Keratinocyte (primary cell): ENCODE data around the gene CDC42EP4. TPM values are rescaled to one million over a fixed set of nuclear protein-coding genes. Genes with fewer than 3 reads are reported as not detected.

Experiments used
- DNase-seq: peaks from one replicate; pipeline ENCODE4 v3.0.0-alpha.2; 2011; ENCODE audit warnings: low read depth, missing footprints, low spot score
- FAIRE-seq: peaks from 2 replicates; lab custom pipeline; 2011; peaks lifted over from hg19 to GRCh38; lab: Jason Lieb, UNC
- H2AFZ ChIP-seq: 2 replicates; pipeline ENCODE4 v1.6.0; 2012; ENCODE audit warnings: low read length, control low read depth, inconsistent platforms; ENCODE audit not compliant: control insufficient read depth
- H3K27ac ChIP-seq: 2 replicates; pipeline ENCODE4 v1.5.1; 2011; ENCODE audit warnings: low read length; ENCODE audit not compliant: control insufficient read depth, insufficient read depth
- H3K27me3 ChIP-seq: 3 replicates; pipeline ENCODE4 v1.6.0; 2011; ENCODE audit warnings: low read length; ENCODE audit not compliant: control insufficient read depth, insufficient read depth; ENCODE audit errors: extremely low read depth
- H3K36me3 ChIP-seq, 2 experiments: 2 replicates in 1 of 2; 3 replicates in 1 of 2; pipeline ENCODE4 v1.5.1; 2011; ENCODE audit warnings: low read length in 2 of 2, mild to moderate bottlenecking in 1 of 2; ENCODE audit not compliant: control insufficient read depth in 2 of 2, insufficient read depth in 2 of 2; ENCODE audit errors: extremely low read depth in 1 of 2
- H3K4me1 ChIP-seq: 3 replicates; pipeline ENCODE4 v1.5.1; 2011; ENCODE audit warnings: low read length; ENCODE audit not compliant: control insufficient read depth, insufficient read depth; ENCODE audit errors: extremely low read depth
- H3K4me2 ChIP-seq: 3 replicates; pipeline ENCODE4 v1.6.0; 2011; ENCODE audit warnings: low read depth, low read length; ENCODE audit not compliant: control insufficient read depth, insufficient read depth; ENCODE audit errors: extremely low read depth
- H3K4me3 ChIP-seq, 3 experiments: fragments of 200-600 bp in 1 of 3; sonication (generic) in 1 of 3; 2 replicates in 2 of 3; 3 replicates in 1 of 3; pipeline ENCODE4 v1.5.1; 2011 to 2016; ENCODE audit warnings: low read length in 3 of 3, mild to moderate bottlenecking in 3 of 3, control low read depth in 2 of 3, inconsistent platforms in 1 of 3, low read depth in 1 of 3, mixed read lengths in 1 of 3, mixed run types in 1 of 3, moderate library complexity in 1 of 3; ENCODE audit not compliant: control insufficient read depth in 2 of 3, insufficient read depth in 2 of 3; ENCODE audit errors: extremely low read depth in 1 of 3
- H3K79me2 ChIP-seq: 2 replicates; pipeline ENCODE4 v1.6.0; 2012; ENCODE audit warnings: low read length; ENCODE audit not compliant: control insufficient read depth, insufficient read depth
- H3K9ac ChIP-seq: 3 replicates; pipeline ENCODE4 v1.6.0; 2011; ENCODE audit warnings: low read length; ENCODE audit not compliant: control insufficient read depth, insufficient read depth; ENCODE audit errors: extremely low read depth
- H3K9me1 ChIP-seq: 3 replicates; pipeline ENCODE4 v1.6.0; 2011; ENCODE audit warnings: low read length; ENCODE audit not compliant: control insufficient read depth, insufficient read depth; ENCODE audit errors: extremely low read depth
- H3K9me3 ChIP-seq: 2 replicates; pipeline ENCODE4 v1.5.1; 2012; ENCODE audit warnings: low read depth, low read length; ENCODE audit not compliant: control insufficient read depth
- H4K20me1 ChIP-seq: 3 replicates; pipeline ENCODE4 v1.6.0; 2011; ENCODE audit warnings: low read length; ENCODE audit not compliant: control insufficient read depth, insufficient read depth; ENCODE audit errors: extremely low read depth
- EZH2 ChIP-seq: IDR thresholded peaks from one replicate; pipeline ENCODE4 v1.6.1; 2012; ENCODE audit warnings: inconsistent platforms, mild to moderate bottlenecking, low read length, moderate library complexity
- dilution Hi-C: fragments of 300-500 bp; cut with MboI; formaldehyde crosslinking; loops from one replicate; pipeline ENCODE4 v1.7.0; 2020; ENCODE audit warnings: low sequenced_read_pairs; ENCODE audit not compliant: extremely low pct_ligation_motif_present
- polyA plus RNA-seq, 5 experiments: library from polyadenylated mRNA; depleted of rRNA in 3 of 5; stranded (reverse) in 3 of 5; stranded (forward) in 1 of 5; unstranded in 1 of 5; fragments of >200 nt; gene quantifications; 1 replicate in 1 of 5; 2 replicates in 3 of 5; 3 replicates in 1 of 5; pipeline versions ENCODE4 v1.2.1 to v1.2.3, GENCODE V29; 2011 to 2012; ENCODE audit warnings: missing spikeins in 2 of 5, low read depth in 1 of 5, low replicate concordance in 1 of 5
- TF ChIP-seq, protein P1 (sequence below), 3 experiments: IDR thresholded peaks in 1 of 3; conservative IDR thresholded peaks in 1 of 3; optimal IDR thresholded peaks in 1 of 3; 2 replicates in 2 of 3; 3 replicates in 1 of 3; pipeline versions ENCODE3 to v1.5.1; 2011; ENCODE audit warnings: low read length in 3 of 3, mild to moderate bottlenecking in 3 of 3, moderate library complexity in 2 of 3, control low read depth in 1 of 3, inconsistent platforms in 1 of 3; ENCODE audit not compliant: insufficient read depth in 2 of 3; ENCODE audit errors: extremely low read depth in 1 of 3

Gene CDC42EP4
- polyA plus RNA-seq, 1 donor (not counting 4 experiments of a cell fraction or from before 2014, with no cell fraction given), result 9.4 TPM

DNA sequence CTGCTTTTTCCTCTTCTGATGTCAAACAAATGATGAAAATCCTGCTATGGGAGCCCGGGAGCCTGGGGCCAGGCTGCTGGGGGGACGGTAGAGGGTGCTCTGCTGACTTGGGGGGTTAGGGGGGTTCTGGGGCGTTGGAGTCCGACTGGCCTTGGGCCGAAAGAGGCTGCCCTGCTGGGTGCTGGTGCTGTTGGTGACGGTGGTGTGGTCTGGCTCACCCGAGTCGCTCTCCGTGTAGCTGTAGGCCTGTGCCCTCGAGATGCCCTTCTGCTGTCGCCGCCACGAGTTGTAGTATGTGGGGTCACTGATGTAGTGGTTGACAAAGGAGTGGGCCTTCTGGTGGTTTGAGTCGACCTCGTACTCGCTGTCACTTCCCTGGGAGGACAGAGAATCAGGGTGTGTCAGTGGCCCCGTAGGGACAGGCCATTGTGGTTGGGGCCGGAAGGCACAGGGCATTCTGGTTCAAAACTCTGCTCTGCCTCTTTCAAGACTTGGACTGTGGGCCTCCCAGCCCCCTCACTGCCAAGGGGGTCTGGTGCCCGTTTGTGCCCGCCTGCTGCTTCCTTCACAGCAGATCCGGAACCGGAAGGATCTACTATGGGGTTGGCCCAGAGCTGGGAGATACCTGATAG, 26.9 kb upstream of the CDC42EP4 start:
- Histone ChIP-seq H3K9me3 (no peaks in the 10 kb centered on the region), H3K9me1 (peaks cover 4% of the 10 kb centered on the region), H3K9ac (no peak overlapping the region), H2AFZ (no peak overlapping the region), H3K79me2 (no peaks in the 10 kb centered on the region), H3K4me3 (no peak overlapping the region), H3K4me2 (no peak overlapping the region), H3K27ac (no peak overlapping the region), H4K20me1 (no peaks in the 10 kb centered on the region), H3K36me3 (no peaks in the 10 kb centered on the region), H3K4me1 (peaks cover 50% of the 10 kb centered on the region), H3K27me3 (no peaks in the 10 kb centered on the region)
- dilution Hi-C loops, result no loop called here
- DNase-seq, result no peak
- FAIRE-seq, result no peak
- TF ChIP-seq, protein P1, sequence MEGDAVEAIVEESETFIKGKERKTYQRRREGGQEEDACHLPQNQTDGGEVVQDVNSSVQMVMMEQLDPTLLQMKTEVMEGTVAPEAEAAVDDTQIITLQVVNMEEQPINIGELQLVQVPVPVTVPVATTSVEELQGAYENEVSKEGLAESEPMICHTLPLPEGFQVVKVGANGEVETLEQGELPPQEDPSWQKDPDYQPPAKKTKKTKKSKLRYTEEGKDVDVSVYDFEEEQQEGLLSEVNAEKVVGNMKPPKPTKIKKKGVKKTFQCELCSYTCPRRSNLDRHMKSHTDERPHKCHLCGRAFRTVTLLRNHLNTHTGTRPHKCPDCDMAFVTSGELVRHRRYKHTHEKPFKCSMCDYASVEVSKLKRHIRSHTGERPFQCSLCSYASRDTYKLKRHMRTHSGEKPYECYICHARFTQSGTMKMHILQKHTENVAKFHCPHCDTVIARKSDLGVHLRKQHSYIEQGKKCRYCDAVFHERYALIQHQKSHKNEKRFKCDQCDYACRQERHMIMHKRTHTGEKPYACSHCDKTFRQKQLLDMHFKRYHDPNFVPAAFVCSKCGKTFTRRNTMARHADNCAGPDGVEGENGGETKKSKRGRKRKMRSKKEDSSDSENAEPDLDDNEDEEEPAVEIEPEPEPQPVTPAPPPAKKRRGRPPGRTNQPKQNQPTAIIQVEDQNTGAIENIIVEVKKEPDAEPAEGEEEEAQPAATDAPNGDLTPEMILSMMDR (optimal IDR thresholded peaks at IDR 0.05 in 1 of 3, IDR thresholded peaks at IDR 0.05 in 1 of 3, conservative IDR thresholded peaks at IDR 0.05 in 1 of 3; ENCODE audit: extremely low read depth in 1 of 3, insufficient read depth in 2 of 3, low read length in 3 of 3), result no peak
- no peak for TF ChIP-seq EZH2

DNA sequence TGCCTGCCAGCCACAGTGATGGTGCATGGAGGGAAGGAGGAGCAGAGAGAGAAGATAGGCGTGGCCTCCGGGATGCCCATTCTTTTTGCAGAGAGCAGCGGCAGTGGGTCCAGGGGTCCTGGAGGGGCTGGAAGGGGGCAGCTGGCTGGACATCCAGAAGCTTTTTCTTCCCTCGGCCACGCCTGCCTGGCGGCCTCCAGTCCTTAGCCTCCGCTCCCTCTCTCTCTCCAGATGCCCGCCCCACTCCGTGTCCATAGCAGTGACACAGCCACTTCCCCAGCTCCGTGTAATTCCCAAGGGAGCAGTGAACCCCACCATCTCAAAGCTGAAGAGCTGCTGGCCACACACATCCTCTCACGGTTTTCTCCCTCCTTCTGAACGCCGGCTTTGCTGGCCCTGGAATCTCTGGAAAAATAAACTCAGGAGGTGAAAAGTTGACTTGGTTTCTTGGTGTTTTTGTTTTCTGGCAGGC, 26.3 kb upstream of the CDC42EP4 start:
- H3K4me1 ChIP-seq, result peaks cover 52% of the 10 kb centered on the region
- H2AFZ ChIP-seq, result no peak overlapping the region
- H3K4me3 ChIP-seq, result no peak overlapping the region
- dilution Hi-C loops, result no loop called here
- no peaks in the 10 kb centered on the region for H3K36me3 ChIP-seq
- no peak for TF ChIP-seq EZH2
- TF ChIP-seq, protein P1 (optimal IDR thresholded peaks at IDR 0.05 in 1 of 3, IDR thresholded peaks at IDR 0.05 in 1 of 3, conservative IDR thresholded peaks at IDR 0.05 in 1 of 3; ENCODE audit: extremely low read depth in 1 of 3, insufficient read depth in 2 of 3, low read length in 3 of 3), result no peak
- no peaks in the 10 kb centered on the region for H3K9me3 ChIP-seq
- FAIRE-seq, result no peak
- H4K20me1 ChIP-seq, result no peaks in the 10 kb centered on the region
- H3K9ac ChIP-seq, result no peak overlapping the region
- H3K9me1 ChIP-seq, result peaks cover 4% of the 10 kb centered on the region
- no peak overlapping the region for H3K4me2 ChIP-seq
- no peak for DNase-seq
- H3K27ac ChIP-seq, result no peak overlapping the region
- no peaks in the 10 kb centered on the region for H3K27me3 ChIP-seq
- no peaks in the 10 kb centered on the region for H3K79me2 ChIP-seq
